SK-N-DZ (cell line): ENCODE results near the gene IL1RAPL2. TPM values are rescaled to one million over a fixed set of nuclear protein-coding genes. Genes with fewer than 3 reads are reported as not detected.
A peak's percentile ranks its signal among the peaks of the same experiment; 100 is the strongest.
"Not testable (repeated sequence)": the region's sequence is repeated elsewhere in the genome, so short reads cannot be mapped to it uniquely, and the experiment has no call there.

Source experiments
- DNase-seq: peaks from one replicate; pipeline ENCODE4 v3.0.0-alpha.2; 2015; ENCODE audit warnings: low spot score
- polyA plus RNA-seq, 2 experiments: library from polyadenylated mRNA; depleted of rRNA; stranded (reverse); fragments of >200 nt; gene quantifications; 2 replicates each; pipeline ENCODE4 v1.2.3, GENCODE V29; 2014

The IL1RAPL2 gene
- not detected in 2 replicates for polyA plus RNA-seq (2014; cell fraction: cytosol; rRNA removed)
- polyA plus RNA-seq (2014; cell fraction: nucleus; rRNA removed) = not detected in 2 replicates

DNA sequence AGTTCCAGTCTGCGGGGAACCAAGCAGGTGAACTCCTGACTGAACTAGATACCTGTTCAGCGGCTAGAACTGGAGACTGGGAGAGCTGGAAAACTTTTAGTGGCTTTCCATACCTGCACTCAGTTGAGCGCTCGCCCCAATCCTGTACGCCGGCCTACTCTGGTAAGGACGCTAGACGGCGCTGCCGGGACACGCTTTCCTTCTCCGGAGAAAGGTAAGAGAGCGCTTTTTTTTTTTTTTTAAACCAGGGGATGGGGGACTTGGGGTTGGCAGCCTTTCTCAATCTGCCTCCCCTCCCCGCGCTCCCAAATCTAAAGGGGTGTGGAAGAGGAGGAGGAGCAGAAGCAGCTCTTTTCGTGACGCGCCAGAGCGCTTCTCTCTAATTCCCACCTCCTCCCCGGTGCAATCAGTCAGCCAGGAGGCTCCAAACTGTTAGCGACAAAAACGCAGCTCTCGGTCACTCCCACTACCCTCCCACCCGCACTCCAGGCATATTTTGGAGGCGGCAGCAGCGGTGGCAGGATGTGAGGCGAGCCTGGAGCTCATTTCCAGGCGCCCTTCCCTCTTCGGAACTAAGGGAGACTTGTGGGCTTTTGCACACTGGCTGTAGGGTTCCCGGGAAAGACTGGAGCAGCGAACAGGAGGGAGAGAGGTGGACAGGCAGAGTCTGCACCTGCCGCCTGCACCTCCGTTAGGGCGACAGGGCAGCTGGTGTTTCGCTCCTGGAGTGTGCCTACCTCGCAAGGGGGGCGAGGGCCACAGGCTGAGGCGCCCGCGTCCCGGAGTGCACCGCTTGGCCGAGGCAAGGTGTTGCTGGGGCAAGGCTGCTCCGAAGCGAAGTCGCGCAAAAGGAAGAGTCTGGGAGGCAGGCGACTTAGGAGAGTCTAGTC, at the start of gene IL1RAPL2:
Gene IL1RAPL2, plus strand, starts transcription at position 409 of the 890 bp plus-strand sequence.
- DNase-seq = peak; percentile 18

DNA sequence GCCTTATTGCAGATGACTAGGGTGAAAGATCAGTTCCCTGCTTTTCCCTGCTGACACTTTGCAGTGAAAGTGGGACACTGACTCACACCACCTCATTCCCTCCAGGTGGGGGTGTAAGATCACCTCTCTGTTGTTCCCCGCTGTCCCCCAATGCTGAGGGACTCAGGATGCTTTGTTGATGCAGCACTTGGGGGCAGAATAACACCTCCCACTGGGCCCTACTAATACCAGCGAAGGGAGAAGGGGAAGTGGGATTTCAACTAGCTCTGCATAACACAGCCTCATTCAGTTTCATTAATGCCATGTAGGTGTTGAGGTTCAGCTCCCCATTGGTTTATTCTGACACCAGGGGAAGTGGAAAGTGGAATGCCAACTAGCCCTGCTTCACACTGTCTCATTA, 43.6 kb upstream of the IL1RAPL2 start:
- DNase-seq = no peak

DNA sequence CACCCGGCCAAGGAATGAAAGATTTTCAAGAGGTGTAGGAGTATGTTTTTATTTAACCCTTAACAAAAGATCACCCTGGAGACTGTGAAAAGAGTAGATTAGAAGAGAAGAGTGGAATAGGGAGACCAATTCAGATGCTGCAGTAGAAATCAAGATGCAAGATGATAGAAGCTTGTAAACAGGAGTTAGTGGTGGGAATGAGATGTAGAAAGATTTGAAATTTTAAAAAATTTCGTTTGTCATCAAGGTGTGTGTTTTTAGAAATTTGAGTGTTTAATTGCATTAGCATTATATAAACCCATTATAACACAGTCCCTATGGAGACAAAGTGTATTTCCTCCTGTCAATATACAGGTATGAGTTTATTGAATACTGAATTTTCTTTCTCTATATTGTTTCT, 42.1 kb upstream of the IL1RAPL2 start:
- DNase-seq = no peak

DNA sequence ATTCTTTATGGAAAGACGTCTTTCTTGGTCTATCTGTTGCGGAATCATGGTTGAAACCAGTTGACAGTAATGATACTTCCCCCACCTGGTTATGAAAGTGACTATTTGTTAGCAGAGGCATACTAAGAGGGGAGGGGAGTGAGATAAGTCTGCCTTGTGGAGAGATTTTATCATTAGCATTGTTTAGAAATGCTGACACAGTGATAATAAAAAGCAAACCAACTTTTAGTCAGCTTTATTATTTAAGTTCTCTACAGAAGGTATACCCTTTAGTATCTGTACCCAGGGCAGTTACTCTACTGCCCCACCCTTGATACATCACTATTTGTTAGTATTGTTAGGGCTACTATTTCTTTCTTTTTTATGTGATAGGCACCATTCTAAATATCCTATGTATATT, 26.9 kb upstream of the IL1RAPL2 start:
- DNase-seq = no peak

DNA sequence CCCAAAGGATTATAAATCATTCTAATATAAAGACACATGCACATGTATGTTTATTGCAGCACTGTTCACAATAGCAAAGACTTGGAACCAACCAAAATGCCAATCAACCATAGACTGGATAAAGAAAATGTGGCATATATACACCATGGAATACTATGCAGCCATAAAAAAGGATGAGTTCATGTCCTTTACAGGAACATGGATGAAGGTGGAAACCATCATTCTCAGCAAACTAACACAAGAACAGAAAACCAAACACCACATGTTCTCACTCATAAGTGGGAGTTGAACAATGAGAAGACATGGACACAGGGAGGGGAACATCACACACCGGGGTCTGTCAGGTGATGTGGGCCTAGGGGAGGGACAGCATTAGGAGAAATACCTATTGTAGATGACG, 23.6 kb upstream of the IL1RAPL2 start:
- not testable (repeated sequence) for DNase-seq

DNA sequence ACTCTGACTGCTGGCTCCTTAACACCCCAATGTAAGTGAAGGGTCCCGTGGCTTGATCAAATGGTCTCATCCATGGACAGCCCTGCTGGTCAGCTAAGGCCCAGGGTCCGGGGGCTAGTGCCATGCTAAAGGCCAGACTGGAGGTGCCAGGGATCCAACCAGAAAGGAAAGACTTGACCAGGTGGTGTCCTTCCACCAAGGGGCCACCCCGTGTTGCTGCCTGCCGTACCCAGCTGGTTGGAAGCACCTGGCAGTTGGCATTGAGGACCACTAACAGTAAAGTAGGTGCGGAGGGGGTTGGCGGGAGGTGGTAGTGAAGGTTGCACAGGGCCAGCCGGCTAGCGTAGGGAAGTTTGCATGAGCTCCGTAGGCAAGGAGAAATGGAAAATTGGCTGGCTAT, 1.7 kb upstream of the IL1RAPL2 start:
- DNase-seq = no peak

DNA sequence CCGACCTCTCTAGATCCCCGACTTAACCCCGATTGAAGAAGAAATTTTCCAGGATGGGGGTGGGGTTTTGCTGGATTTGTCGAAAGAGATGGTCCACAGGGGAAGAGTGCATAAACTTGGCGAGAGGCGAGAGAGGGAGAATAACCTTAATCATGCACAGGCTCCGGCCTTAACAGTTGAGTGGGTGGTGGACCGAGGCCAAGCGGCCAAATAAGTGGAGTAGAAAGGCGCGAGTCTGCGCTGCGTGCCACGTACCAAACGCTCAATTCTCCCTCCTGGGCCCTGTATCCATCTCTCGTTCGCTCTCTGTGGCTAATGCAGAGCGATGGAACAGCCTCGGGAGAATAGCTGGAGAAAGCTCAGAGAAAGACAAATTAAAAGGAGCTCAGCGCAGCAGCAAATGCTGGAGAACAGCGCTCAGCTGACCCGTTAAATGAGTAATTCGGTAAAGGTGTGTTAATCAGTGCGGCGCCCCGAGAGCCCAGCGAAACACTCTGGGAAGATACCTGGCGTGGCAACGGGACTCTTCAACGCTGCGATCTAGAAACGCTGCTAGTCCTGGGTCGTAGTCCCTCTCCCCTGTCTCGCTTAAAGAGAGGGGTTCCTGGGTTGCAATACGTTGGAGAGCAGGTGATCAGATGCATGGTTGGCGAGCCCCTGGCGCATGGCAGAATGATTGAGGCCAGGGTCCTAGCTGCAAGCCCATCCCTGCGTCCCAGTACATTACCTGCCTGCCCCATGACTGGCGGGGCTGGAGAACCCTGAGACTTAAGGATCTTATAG, 887 bp upstream of the IL1RAPL2 start:
- DNase-seq = no peak

DNA sequence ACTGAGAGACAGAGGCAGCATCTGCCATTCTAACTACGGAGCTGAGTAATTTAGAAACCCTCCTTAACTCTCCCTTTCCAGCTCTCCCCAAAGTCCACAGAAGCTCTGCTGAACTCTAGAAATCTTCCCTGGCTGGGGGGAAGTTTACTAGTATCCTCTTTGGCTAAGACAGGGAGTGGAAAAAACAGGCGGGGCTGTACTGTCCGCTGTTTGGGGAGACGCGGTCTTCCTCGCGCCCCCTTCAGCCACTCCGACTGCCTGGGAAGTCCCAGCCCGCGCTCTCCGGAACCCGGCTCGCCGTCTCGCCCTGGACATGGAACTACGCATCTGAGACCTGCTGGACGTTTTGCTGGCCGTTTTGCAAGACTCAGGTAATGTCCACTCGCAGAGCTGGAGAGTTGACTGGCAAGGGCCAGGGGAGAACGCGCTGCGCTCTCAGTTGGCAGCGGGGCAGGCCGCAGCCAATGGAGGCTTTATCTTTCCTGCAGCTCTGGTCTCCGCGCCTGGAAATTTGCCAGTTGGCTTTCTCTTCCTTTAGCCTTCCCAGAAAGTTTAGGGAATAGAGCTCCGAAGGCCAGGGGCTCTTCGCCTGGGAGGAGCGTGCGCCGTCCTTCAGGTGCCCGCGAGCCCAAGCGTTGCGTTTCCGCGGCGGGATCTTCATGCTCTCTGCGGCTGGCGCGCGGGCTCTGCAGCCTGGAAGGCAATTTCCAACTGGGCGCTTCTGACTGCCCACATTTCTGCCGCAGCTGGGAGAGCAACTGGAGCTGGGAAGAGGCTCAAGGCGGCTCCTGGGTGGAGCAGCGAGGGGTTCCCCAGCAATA, 892 bp downstream of the IL1RAPL2 start:
- DNase-seq = no peak

DNA sequence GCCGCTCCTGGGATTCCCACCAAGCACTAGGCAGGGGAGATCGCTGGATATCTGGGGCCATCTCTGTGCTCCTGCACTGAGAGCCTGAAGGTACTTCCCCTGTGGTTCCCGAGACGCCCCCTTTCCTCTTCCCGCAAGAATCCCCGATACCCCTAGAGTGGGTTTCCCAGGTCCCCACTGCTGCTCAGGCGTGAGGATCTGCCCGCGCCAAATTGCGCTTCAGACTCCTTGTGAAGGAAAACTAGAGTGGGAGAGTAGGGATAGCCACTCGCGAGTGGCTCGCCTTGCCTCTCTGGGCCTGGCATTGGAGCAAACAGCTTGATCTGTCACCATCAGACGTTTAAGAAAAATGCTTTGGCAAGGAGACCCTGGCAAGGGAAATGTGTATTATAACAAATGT, 1.5 kb downstream of the IL1RAPL2 start:
- DNase-seq = no peak

DNA sequence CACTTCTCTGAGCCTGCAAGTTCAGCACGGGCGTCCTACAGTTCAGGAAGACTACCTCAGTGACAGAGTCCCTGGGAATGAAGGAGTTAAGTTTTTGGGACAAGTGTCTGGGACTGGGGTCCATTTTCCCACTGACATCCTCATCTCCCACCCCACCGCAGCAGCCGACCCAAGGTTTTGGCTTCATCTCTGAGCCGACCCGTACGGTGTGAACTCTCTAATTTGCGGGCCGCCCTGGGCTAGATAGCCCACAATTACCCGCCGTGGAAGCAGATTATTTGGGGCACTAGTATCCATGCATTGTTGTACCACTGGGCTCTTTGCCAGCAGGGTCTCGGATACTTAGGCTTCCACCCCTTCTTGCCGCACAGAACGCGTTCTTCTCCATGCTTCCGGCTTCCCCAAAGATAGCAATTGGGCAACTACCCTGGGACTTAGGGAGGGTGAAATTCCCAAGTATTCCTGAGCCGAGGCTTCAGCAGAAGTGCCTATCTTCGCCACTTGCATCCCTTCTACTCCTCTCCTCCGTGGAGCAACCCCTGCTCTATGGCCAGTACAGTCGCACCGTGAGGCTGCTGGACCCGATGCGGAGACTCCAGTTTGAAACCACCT, 2.4 kb downstream of the IL1RAPL2 start:
- no peak for DNase-seq

DNA sequence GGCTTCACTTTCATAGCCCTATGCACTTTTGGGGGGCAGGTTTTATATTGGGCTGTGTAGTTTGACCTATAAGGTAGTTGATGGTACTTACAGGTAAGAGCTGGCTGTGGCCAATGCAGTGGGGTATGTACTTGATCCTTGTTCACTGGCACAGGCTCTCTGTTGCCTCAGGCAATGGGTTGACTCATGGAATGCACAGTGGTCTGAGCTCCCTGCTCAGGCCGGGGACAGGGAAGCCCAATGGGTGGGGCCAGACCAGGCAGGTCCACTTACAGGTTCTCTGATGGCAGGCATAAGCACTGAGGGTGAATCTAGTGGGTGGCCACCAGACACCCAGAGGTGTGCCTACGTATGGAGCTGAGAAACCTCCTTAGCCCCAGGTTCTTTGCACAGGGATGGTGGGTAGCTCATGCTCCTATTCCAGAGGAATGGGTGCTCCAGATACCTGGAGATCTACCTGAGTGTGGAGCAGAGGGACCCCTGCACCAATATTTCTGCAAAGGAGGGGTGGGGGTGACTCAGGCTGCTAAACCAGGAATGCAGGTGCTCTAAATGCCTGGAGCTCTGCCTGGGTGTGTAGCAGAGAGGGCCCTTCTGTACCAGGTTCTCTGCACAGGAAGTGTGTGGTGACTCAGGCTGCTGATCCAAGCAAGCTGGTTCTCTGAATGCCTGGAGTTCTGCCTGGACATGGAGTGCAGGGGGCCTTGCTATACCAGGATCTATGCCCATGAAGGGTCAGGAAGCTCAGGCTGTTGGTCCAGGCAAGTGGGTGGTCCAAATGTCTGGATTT, 52.3 kb downstream of the IL1RAPL2 start:
- no peak for DNase-seq

DNA sequence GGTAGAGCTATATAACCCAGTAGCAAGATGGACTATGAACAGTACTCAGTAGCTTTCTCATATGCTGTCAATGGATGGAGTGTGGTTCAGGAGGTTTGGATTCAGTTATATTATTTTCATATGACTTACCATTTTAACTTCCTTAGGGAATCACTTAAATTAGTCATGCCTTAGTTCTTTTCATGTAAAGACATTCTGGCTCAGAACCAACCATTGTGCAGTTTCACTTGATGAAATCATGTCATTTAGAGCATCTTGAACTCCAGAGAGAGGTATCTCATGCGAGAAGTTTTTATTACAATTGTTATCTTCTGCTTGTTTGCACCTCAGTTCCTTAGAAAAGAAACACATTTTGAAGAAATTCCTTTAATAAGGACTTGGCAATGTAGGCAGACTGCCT, 55.8 kb downstream of the IL1RAPL2 start:
- DNase-seq = no peak

DNA sequence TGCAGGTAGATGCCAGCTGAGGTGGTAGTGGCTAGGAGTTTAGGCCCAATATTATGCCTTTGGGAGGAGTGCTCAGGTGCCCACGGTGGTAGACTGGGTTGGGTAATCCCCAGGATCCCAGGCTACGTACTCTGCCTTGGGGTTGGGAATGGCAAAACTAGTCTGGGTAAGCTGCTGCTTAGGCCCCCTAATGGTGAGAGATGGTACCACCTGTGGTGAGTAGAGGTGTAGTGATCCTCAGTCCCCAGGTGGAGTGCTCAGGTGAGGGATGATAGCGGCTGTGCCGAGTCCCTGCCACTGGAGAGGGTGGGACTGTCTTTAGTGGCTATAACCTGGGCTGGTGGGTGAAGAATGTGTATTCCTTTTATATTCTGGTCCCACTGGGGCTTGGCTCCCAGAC, 75.2 kb downstream of the IL1RAPL2 start:
- DNase-seq = no peak

DNA sequence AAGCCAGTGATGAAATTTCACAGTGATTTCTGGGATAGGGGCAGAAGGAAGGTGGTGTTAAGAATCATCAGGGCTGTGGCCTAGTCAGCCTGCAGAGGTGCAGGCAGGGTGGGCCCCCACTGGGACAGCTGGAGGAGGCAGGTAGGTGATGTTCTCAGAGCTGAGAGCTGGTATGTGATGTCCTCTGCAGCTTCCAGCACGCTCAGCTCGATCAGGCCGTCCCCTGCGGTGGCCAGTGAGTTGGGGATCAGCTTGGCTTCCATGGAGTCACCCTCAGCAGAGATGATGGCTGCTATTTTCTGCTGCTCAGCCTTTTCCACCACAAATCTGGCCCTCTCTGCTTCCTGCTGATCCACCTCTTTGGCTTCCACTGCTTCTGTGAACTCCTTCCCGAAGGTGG, 81.1 kb downstream of the IL1RAPL2 start:
- no peak for DNase-seq

DNA sequence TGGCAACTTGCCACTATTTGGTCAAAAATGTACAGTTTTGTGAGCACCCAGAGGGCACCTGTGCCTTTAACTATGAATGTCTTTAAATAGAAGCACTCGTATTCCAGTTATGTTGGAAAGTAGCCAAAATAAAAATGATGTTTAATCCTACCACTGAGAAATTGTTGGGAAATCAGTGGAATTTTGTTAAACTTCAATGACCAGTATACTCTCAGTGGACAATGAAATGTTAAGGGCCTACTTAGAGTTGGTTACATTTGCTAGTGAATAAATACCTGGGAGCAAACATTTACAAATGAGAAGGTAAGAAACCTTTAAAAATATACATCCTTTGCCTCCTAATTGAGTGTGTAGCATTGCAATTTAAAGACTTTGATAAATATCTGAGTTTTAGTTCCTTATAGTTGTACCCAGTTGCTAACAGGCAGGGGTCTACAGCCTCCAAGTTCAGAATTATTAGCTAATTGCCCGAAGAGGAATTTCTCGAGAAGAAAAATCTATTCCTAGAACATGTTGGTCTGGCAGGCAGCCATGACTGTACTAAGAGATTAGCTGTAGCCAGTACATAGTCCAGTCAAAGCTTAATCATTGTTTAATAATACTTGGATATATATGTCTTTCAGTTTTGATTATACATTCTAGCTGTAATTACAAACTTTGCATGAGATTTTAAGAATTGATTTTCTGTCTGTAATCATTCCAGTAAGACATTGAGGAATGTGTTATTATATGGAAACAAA, 93.2 kb downstream of the IL1RAPL2 start:
- no peak for DNase-seq

DNA sequence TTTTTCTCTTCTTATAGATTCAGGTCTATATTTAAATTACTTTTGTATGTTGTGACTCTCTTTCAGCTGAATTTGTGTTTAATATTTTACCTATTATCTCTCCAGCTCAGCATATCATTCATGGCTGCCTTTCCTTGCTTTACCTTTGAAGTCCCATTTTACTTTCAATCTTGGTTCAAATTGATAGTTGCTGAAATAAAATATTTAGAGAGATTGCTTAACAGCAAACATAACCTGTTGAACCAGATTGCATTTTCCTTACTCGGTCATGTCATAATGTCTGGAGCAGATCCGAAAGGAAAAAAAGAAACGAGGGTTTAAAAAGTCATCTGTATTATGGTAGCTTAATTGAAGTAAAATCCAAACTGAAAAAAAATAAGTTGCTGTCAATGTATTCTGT, 94.1 kb downstream of the IL1RAPL2 start:
- no peak for DNase-seq

DNA sequence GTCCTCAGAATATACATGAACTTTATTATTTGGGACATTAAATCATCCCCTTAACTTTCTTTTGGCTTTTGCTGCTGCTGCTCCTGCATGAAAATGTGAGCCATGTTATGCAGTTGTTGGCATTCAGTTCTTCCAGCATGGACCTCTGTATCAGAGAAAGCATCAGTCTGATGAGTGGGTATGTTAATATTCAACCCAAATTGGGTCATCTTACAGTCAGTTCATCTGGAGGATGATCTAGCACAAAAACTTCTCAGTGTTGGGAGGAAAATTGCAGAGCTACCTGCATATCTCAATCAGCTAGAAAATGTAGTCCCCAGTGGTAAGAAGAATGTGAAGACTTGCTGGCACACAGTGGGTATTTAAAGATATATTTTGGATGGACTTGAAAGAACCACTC, 96.7 kb downstream of the IL1RAPL2 start:
- no peak for DNase-seq

DNA sequence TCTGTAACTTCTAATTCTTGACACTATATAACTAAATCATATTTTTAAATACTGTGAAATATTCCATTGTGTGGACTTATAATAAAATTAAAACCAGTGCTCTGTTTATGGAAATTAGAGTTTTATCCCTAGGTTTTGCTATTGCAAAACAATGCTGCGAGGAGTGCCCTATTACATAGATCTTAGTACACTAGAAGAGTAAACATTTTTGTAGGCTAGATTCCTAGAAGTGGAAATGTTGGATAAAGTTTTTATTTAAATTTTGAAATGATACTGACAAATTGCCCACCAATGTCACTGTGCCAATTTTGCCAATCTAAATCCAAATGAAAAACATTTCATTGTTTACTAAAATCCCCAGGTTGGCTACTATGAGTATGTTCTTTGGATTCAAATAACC, 99.7 kb downstream of the IL1RAPL2 start:
- no peak for DNase-seq

DNA sequence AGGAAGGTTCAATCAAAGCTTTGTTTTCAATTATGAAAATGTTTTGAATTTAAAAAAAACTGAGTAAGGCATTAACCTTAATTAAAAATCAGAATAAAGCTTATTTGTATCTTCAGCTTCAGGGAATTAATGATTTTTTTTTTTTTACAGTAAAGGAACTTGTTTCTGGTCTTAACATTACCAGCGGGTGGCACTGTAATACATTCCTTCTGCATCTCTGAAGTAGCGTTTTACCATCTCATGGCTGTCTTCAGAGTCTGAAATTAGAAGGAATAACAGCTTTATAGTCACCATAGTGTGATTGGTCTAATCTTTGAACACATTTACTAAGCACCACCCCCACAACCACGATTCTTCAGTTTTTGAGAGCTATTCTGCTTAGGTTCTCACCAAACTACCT, 102.6 kb downstream of the IL1RAPL2 start:
- no peak for DNase-seq

DNA sequence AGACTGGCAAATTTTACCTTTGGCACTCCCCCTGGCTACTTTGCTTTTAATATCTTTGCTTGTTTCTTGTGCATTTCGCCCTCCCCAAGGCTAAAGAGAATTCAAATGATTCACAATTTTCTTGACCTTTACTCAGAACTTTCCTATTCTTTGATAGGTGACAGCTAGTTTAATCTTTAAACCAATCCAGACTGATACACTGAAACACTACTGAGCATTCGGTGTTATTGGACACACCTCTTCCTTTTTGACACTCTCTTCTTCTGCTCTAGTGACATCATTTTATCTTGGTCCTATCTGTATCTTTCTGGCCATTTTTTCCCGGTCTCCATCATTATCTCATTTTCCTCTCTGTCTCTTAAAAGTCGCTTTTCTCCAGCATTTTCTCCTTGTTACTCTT, 103.1 kb downstream of the IL1RAPL2 start:
- no peak for DNase-seq
